Upper lobe of left lung (tissue), 6 donors: ENCODE measurements around the gene SNX32. TPM values are rescaled to one million over a fixed set of nuclear protein-coding genes. Genes with fewer than 3 reads are reported as not detected.
A peak's percentile ranks its signal among the peaks of the same experiment; 100 is the strongest.

Experiments used
- ATAC-seq, 2 donors: fragments of 200-7000 bp; cut with Tn5 transposase; one replicate each; pipeline ENCODE4 v1.9.1; 2022; ENCODE audit warnings: mild to moderate bottlenecking in 2 of 2, moderate library complexity in 2 of 2; ENCODE audit not compliant: low FRiP score in 2 of 2
- DNase-seq, 2 donors: peaks; one replicate each; pipeline ENCODE4 v3.0.0-alpha.2; 2019 to 2020
- H3K27ac ChIP-seq, 4 donors: fragments of 200-600 bp; sonication (generic); one replicate each; pipeline ENCODE4 v1.5.1; 2016 to 2019
- H3K27me3 ChIP-seq, 4 donors: fragments of 200-600 bp; sonication (generic); one replicate each; pipeline ENCODE4 v1.5.1; 2017 to 2019
- H3K36me3 ChIP-seq, 4 donors: fragments of 200-600 bp; sonication (generic); one replicate each; pipeline ENCODE4 v1.5.1; 2016 to 2019
- H3K4me1 ChIP-seq, 4 donors: fragments of 200-600 bp; sonication (generic); one replicate each; pipeline ENCODE4 v1.5.1; 2018 to 2019
- H3K4me3 ChIP-seq, 4 donors: fragments of 200-600 bp; sonication (generic); one replicate each; pipeline ENCODE4 v1.5.1; 2017 to 2019; ENCODE audit warnings: mild to moderate bottlenecking in 2 of 4, moderate library complexity in 1 of 4
- H3K9me3 ChIP-seq, 4 donors: fragments of 200-600 bp; sonication (generic); one replicate each; pipeline ENCODE4 v1.5.1; 2018 to 2019
- EP300 ChIP-seq, 4 donors: sonication (generic); formaldehyde crosslinking; IDR thresholded peaks; one replicate each; pipeline ENCODE4 v1.5.1; 2017; ENCODE audit warnings: antibody characterized with exemption in 4 of 4, control low read depth in 2 of 4
- POLR2A ChIP-seq, 4 donors: fragments of 450-650 bp; IDR thresholded peaks; one replicate each; pipeline ENCODE4 v1.5.1; 2016 to 2017; ENCODE audit warnings: antibody characterized with exemption in 4 of 4, mild to moderate bottlenecking in 2 of 4
- POLR2AphosphoS5 ChIP-seq, 2 donors: sonication (generic); formaldehyde crosslinking; IDR thresholded peaks; one replicate each; pipeline ENCODE4 v1.5.1; 2017; ENCODE audit warnings: antibody characterized with exemption in 2 of 2
- WGBS, 2 donors: methylation state at CpG; one replicate each; pipeline ENCODE4 v1.1.5; 2017 to 2018; 5-methylcytosine and 5-hydroxymethylcytosine counted together
- total RNA-seq, 6 donors: library from RNA; depleted of rRNA in 4 of 6; stranded (reverse); fragments of >200 nt in 4 of 6; gene quantifications; one replicate each; pipeline versions ENCODE4 v1.1.0 to v1.2.1, GENCODE V29; 2016 to 2021
- TF ChIP-seq, protein P1 (sequence below), 6 experiments: fragments of 450-650 bp in 4 of 6; fragments of 200-600 bp in 2 of 6; sonication (generic) in 2 of 6; IDR thresholded peaks; one replicate each; pipeline ENCODE4 v1.5.1; 2016 to 2019; ENCODE audit warnings: antibody characterized with exemption in 6 of 6
- donor health status: DM: no; HTN: no; CAD: no; lungs with moderate emphysema.
- donor health status: DM: no; HTN: yes; CAD: no; lungs with severe emphysema.

The SNX32 gene
- total RNA-seq, 6 donors from 2014 or later: 0.37 to 0.69 TPM; not detected in 4

DNA sequence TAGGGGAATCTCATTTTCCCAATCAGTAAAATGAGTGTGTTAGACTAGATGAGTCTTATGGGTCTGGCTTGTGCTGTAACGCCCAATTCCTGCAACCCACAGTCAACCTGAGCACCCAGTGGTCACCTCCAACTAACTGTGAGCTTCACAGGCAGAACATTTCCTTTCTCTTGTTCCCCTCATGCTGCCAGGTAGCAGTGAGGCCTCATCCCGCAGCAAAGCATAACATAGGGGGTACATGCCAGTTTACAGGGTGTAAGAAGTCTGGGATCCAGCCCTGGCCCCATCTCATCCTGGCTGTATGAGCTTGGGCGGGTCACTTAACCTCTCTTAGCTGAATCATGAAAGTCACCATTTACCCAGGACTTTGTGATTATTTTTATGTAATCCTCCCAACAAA, 35.1 kb downstream of the SNX32 start:
- Histone ChIP-seq H3K27ac (no peak overlapping the region), H3K9me3 (no peaks in the 10 kb centered on the region), H3K36me3 (peaks cover 16 to 68% (median 36%) of the 10 kb centered on the region in 4 donors), H3K4me3 (no peak overlapping the region), H3K27me3 (no peaks in the 10 kb centered on the region), H3K4me1 (peaks cover 15 to 33% (median 26%) of the 10 kb centered on the region in 4 donors)
- TF ChIP-seq POLR2A (IDR thresholded peaks at IDR 0.05): no peak
- no peak for DNase-seq
- 91 to 93% methylated on average over 3 of the region's 3 CpGs for WGBS, 2 donors
- ATAC-seq: no peak

DNA sequence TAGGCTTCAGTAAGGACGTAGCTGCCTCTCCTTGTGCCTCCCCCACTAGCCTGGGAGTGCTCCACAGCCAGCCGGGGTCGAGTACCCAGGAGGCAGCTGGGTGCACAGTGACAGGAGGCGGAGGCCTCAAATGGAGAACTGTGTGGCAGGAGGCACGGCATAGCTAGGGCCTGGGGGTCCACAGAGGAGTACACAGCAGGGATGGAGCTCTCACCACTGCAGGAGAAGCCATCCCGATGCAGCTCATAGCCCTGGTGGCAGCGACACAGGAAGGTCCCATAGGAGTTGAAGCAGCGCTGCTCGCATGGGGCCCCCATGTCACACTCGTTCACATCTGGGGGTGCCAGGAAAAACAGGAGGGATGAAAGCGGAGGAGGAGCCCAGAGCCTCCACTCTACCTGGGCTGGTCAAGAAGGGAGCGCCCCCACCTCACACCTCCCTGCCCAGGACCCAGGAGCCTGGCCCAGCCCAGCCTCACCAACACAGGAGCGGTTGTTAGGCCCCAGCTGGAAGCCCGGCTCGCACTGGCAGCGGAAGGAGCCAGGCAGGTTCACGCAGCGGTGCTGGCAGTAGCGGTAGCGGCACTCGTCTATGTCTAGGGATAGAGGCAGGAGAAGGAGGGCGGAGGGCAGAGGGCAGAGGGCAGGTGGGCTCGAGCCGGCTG, 36.0 kb downstream of the SNX32 start:
- peak overlapping the region in 3 of 4 donors; percentile 25 to 96 (median 91) for H3K27ac ChIP-seq
- no peak overlapping the region for H3K4me3 ChIP-seq
- WGBS, 2 donors: 84 to 91% methylated on average over 17 to 24 of the region's 24 CpGs
- peaks cover 11 to 60% (median 27%) of the 10 kb centered on the region in 4 donors for H3K36me3 ChIP-seq
- DNase-seq (peak in 1 of 2 donors; percentile 78), ATAC-seq (no peak)
- peaks cover 17 to 36% (median 29%) of the 10 kb centered on the region in 4 donors for H3K4me1 ChIP-seq
- TF ChIP-seq POLR2AphosphoS5 (IDR thresholded peaks at IDR 0.05): no peak
- no peak for TF ChIP-seq POLR2A (IDR thresholded peaks at IDR 0.05)
- no peak for TF ChIP-seq EP300 (IDR thresholded peaks at IDR 0.05)
- TF ChIP-seq, protein P1, sequence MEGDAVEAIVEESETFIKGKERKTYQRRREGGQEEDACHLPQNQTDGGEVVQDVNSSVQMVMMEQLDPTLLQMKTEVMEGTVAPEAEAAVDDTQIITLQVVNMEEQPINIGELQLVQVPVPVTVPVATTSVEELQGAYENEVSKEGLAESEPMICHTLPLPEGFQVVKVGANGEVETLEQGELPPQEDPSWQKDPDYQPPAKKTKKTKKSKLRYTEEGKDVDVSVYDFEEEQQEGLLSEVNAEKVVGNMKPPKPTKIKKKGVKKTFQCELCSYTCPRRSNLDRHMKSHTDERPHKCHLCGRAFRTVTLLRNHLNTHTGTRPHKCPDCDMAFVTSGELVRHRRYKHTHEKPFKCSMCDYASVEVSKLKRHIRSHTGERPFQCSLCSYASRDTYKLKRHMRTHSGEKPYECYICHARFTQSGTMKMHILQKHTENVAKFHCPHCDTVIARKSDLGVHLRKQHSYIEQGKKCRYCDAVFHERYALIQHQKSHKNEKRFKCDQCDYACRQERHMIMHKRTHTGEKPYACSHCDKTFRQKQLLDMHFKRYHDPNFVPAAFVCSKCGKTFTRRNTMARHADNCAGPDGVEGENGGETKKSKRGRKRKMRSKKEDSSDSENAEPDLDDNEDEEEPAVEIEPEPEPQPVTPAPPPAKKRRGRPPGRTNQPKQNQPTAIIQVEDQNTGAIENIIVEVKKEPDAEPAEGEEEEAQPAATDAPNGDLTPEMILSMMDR (IDR thresholded peaks at IDR 0.05): no peak
- no peaks in the 10 kb centered on the region for H3K27me3 ChIP-seq
- H3K9me3 ChIP-seq: no peaks in the 10 kb centered on the region

DNA sequence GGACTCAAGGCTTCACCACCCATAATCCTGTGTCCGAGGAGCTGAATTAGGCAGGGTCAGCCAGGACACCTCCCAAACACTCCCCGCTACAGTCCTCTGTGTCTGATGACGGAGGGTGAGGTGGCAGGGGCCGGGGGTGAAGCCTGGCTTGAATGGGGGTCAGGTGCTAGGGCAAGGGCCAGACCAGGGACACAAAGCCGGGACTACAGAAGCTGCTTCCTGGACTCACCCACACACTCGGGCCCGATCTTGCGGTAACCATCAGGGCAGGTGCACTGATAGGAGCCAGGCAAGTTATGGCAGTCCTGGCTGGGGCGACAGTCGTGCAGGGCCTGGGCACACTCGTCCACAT, 36.5 kb downstream of the SNX32 start:
- Histone ChIP-seq H3K36me3 (peaks cover 6 to 55% (median 22%) of the 10 kb centered on the region in 4 donors), H3K27ac (peak overlapping the region in 3 of 4 donors; percentile 25 to 96 (median 91))

DNA sequence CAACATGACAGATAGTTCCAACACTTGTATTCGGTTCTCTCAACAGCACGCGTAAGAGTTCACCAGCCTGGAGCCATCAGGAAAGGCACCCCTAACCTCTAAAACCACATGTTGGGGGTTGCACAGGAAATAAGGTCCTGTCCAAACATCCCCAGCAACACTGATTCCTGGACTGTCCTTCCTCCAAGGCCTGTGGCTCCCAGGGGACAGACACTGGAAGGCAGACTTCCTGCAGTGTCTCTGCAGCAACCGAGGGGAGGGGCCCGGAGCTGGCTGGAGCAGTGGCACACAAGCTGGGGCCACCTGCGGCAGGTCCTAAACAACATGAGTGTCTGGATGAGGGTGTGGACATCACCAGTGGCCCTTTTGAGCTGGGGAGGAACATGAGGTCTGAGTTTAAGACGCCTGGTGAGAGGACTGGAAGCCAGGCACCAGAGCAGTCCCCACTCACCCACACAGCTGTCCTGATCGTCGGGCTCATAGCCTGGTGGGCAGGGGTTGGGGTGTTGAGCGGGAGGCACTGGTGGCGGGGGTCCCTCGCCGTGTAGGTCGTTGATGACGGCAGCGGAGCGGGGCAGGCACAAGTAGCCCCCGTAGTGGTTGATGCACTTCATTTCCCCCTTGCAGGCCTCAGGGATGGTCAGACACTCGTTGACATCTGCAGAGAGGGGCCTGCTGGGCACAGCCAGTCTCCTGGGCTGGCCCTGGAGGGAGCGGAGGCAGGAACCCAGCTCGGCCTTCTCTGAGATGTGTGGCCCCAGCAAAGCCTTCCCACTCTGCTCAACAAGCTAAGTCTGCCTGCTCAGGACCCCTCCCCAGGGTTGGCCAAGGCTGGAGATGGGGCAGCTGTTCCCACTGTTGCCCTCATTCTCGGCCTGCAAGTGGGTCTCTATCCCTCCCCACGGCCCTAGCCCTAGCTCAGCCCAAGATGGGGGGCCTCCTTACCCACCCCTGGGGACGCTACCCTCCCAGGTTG, 37.2 kb downstream of the SNX32 start:
- H3K36me3 ChIP-seq: peaks cover 4 to 47% (median 15%) of the 10 kb centered on the region in 4 donors
- H3K27ac ChIP-seq: peak overlapping the region; percentile 86 to 96 (median 94)
- peak in 1 of 2 donors; percentile 73 for DNase-seq
- H3K27me3 ChIP-seq: no peaks in the 10 kb centered on the region
- 61 to 70% methylated on average over 19 to 23 of the region's 24 CpGs for WGBS, 2 donors
- TF ChIP-seq POLR2AphosphoS5 (IDR thresholded peaks at IDR 0.05): no peak
- TF ChIP-seq, protein P1 (IDR thresholded peaks at IDR 0.05): no peak
- TF ChIP-seq EP300 (IDR thresholded peaks at IDR 0.05): no peak
- no peak for TF ChIP-seq POLR2A (IDR thresholded peaks at IDR 0.05)
- no peaks in the 10 kb centered on the region for H3K9me3 ChIP-seq
- ATAC-seq: no peak
- H3K4me1 ChIP-seq: peaks cover 17 to 36% (median 29%) of the 10 kb centered on the region in 4 donors
- peak overlapping the region in 2 of 4 donors; percentile 62 to 65 for H3K4me3 ChIP-seq

More for the DNA sequence above, 36.5 kb downstream of the SNX32 start:
- Histone ChIP-seq H3K4me1 (peaks cover 17 to 36% (median 29%) of the 10 kb centered on the region in 4 donors), H3K27me3 (no peaks in the 10 kb centered on the region), H3K9me3 (no peaks in the 10 kb centered on the region), H3K4me3 (no peak overlapping the region)
- DNase-seq (peak in 1 of 2 donors; percentile 58), ATAC-seq (no peak)
- TF ChIP-seq, protein P1 (IDR thresholded peaks at IDR 0.05): no peak
- TF ChIP-seq POLR2A (IDR thresholded peaks at IDR 0.05): no peak
- no peak for TF ChIP-seq EP300 (IDR thresholded peaks at IDR 0.05)
- no peak for TF ChIP-seq POLR2AphosphoS5 (IDR thresholded peaks at IDR 0.05)
- WGBS, 2 donors: 84 to 93% methylated on average over 7 to 11 of the region's 11 CpGs
